ENCODE results near the gene RALGAPA2.

Gene RALGAPA2

GRCh38 chr20:20721489-20721888 is 9.0 kb upstream of the RALGAPA2 start:
- Histone ChIP-seq H3K79me2 (ENCODE audit: low read length) (no peaks in the 10 kb centered on the region), H2AFZ (ENCODE audit: low read depth, low read length) (no peak overlapping the region), H3K4me2 (ENCODE audit: low read length) (no peak overlapping the region)

GRCh38 chr20:20720158-20720557 is 7.7 kb upstream of the RALGAPA2 start:
- Histone ChIP-seq H3K9ac (ENCODE audit: low read length) (no peak overlapping the region), H2AFZ (ENCODE audit: low read depth, low read length) (no peak overlapping the region), H3K9me3 (ENCODE audit: insufficient read depth, low read length) (no peaks in the 10 kb centered on the region), H3K36me3 (replicated peaks; ENCODE audit: low read depth, low read length) (no peaks in the 10 kb centered on the region), H3K4me2 (ENCODE audit: low read length) (no peak overlapping the region), H3K4me1 (ENCODE audit: low read length) (peaks cover 3% of the 10 kb centered on the region; the same call in 1 of the 2 replicates), H3K79me2 (ENCODE audit: low read length) (no peaks in the 10 kb centered on the region), H3K4me3 (ENCODE audit: low read length) (no peak overlapping the region), H3K27ac (ENCODE audit: low read length) (no peak overlapping the region), H4K20me1 (ENCODE audit: insufficient read depth, low read length) (no peaks in the 10 kb centered on the region), H3K27me3 (ENCODE audit: low read depth, low read length) (no peaks in the 10 kb centered on the region)
- TF ChIP-seq EZH2phosphoT487 (IDR thresholded peaks at IDR 0.05; ENCODE audit: low read depth) (no peak), CTCF (IDR thresholded peaks at IDR 0.05; ENCODE audit: low read depth, low read length) (no peak)

More at GRCh38 chr20:20721489-20721888, 9.0 kb upstream of the RALGAPA2 start:
- H3K27ac ChIP-seq (ENCODE audit: low read length): no peak overlapping the region
- peaks cover 3% of the 10 kb centered on the region; the same call in 1 of the 2 replicates for H3K4me1 ChIP-seq (ENCODE audit: low read length)
- H3K27me3 ChIP-seq (ENCODE audit: low read depth, low read length): no peaks in the 10 kb centered on the region
- no peaks in the 10 kb centered on the region for H3K9me3 ChIP-seq (ENCODE audit: insufficient read depth, low read length)
- H4K20me1 ChIP-seq (ENCODE audit: insufficient read depth, low read length): no peaks in the 10 kb centered on the region
- H3K36me3 ChIP-seq (replicated peaks; ENCODE audit: low read depth, low read length): no peaks in the 10 kb centered on the region
- no peak overlapping the region for H3K4me3 ChIP-seq (ENCODE audit: low read length)
- H3K9ac ChIP-seq (ENCODE audit: low read length): no peak overlapping the region
- TF ChIP-seq CTCF (IDR thresholded peaks at IDR 0.05; ENCODE audit: low read depth, low read length) (no peak), EZH2phosphoT487 (IDR thresholded peaks at IDR 0.05; ENCODE audit: low read depth) (no peak)

GRCh38 chr20:20719411-20719810 is 7.0 kb upstream of the RALGAPA2 start:
- H3K9ac ChIP-seq (ENCODE audit: low read length): no peak overlapping the region
- TF ChIP-seq EZH2phosphoT487 (IDR thresholded peaks at IDR 0.05; ENCODE audit: low read depth) (no peak), CTCF (IDR thresholded peaks at IDR 0.05; ENCODE audit: low read depth, low read length) (no peak)
- no peak overlapping the region for H3K4me2 ChIP-seq (ENCODE audit: low read length)
- H3K4me1 ChIP-seq (ENCODE audit: low read length): peaks cover 3% of the 10 kb centered on the region; the same call in 1 of the 2 replicates
- no peaks in the 10 kb centered on the region for H3K36me3 ChIP-seq (replicated peaks; ENCODE audit: low read depth, low read length)
- no peak overlapping the region for H3K27ac ChIP-seq (ENCODE audit: low read length)
- no peaks in the 10 kb centered on the region for H3K79me2 ChIP-seq (ENCODE audit: low read length)
- no peak overlapping the region for H3K4me3 ChIP-seq (ENCODE audit: low read length)
- no peaks in the 10 kb centered on the region for H3K9me3 ChIP-seq (ENCODE audit: insufficient read depth, low read length)
- no peaks in the 10 kb centered on the region for H4K20me1 ChIP-seq (ENCODE audit: insufficient read depth, low read length)
- H2AFZ ChIP-seq (ENCODE audit: low read depth, low read length): no peak overlapping the region
- no peaks in the 10 kb centered on the region for H3K27me3 ChIP-seq (ENCODE audit: low read depth, low read length)

- H3K4me2 ChIP-seq (ENCODE audit: low read length): peak overlapping the region; percentile 87
- H3K4me3 ChIP-seq (ENCODE audit: low read length): peak overlapping the region; percentile 88
- H3K4me1 ChIP-seq (ENCODE audit: low read length): peaks cover 21% of the 10 kb centered on the region
- no peaks in the 10 kb centered on the region for H3K36me3 ChIP-seq (replicated peaks; ENCODE audit: low read depth, low read length)
- H2AFZ ChIP-seq (ENCODE audit: low read depth, low read length): peak overlapping the region; percentile 97
- H4K20me1 ChIP-seq (ENCODE audit: insufficient read depth, low read length): no peaks in the 10 kb centered on the region
- no peak for TF ChIP-seq EZH2phosphoT487 (IDR thresholded peaks at IDR 0.05; ENCODE audit: low read depth)
- no peak for TF ChIP-seq CTCF (IDR thresholded peaks at IDR 0.05; ENCODE audit: low read depth, low read length)
- H3K79me2 ChIP-seq (ENCODE audit: low read length): no peaks in the 10 kb centered on the region
- H3K9me3 ChIP-seq (ENCODE audit: insufficient read depth, low read length): no peaks in the 10 kb centered on the region
- H3K9ac ChIP-seq (ENCODE audit: low read length): peak overlapping the region; percentile 64
- H3K27me3 ChIP-seq (ENCODE audit: low read depth, low read length): no peaks in the 10 kb centered on the region
- no peak overlapping the region for H3K27ac ChIP-seq (ENCODE audit: low read length)
Measured at GRCh38 chr20:20713244-20713765, 861 bp upstream of the RALGAPA2 start.

Data from OCI-LY3 (cell line).